Suprapubic skin (tissue), 4 donors: ENCODE results near the gene IFTAP.

Experiments
- EP300 ChIP-seq: sonication (generic); formaldehyde crosslinking; IDR thresholded peaks from one replicate; pipeline ENCODE4 v1.6.1; 2017; ENCODE audit warnings: antibody characterized with exemption
- POLR2A ChIP-seq, 2 donors: fragments of 450-650 bp; IDR thresholded peaks; one replicate each; pipeline ENCODE4 v1.6.1; 2017; ENCODE audit warnings: antibody characterized with exemption in 2 of 2, mild to moderate bottlenecking in 2 of 2, moderate library complexity in 2 of 2
- POLR2AphosphoS5 ChIP-seq, 3 donors: sonication (generic); formaldehyde crosslinking; IDR thresholded peaks; one replicate each; pipeline ENCODE4 v1.6.1; 2017; ENCODE audit warnings: antibody characterized with exemption in 3 of 3
- TF ChIP-seq, protein P1 (sequence below), 2 donors: fragments of 200-600 bp in 1 of 2; fragments of 450-650 bp in 1 of 2; sonication (generic) in 1 of 2; IDR thresholded peaks; one replicate each; pipeline ENCODE4 v1.5.1; 2016 to 2019; ENCODE audit warnings: antibody characterized with exemption in 2 of 2, mild to moderate bottlenecking in 1 of 2, moderate library complexity in 1 of 2

GRCh38 chr11:36564376-36565030, 29.8 kb upstream of the IFTAP start:
- TF ChIP-seq, protein P1, sequence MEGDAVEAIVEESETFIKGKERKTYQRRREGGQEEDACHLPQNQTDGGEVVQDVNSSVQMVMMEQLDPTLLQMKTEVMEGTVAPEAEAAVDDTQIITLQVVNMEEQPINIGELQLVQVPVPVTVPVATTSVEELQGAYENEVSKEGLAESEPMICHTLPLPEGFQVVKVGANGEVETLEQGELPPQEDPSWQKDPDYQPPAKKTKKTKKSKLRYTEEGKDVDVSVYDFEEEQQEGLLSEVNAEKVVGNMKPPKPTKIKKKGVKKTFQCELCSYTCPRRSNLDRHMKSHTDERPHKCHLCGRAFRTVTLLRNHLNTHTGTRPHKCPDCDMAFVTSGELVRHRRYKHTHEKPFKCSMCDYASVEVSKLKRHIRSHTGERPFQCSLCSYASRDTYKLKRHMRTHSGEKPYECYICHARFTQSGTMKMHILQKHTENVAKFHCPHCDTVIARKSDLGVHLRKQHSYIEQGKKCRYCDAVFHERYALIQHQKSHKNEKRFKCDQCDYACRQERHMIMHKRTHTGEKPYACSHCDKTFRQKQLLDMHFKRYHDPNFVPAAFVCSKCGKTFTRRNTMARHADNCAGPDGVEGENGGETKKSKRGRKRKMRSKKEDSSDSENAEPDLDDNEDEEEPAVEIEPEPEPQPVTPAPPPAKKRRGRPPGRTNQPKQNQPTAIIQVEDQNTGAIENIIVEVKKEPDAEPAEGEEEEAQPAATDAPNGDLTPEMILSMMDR (IDR thresholded peaks at IDR 0.05): peak; percentile 29 to 52
- no peak for TF ChIP-seq POLR2AphosphoS5 (IDR thresholded peaks at IDR 0.05)
- no peak for TF ChIP-seq EP300
- no peak for TF ChIP-seq POLR2A (IDR thresholded peaks at IDR 0.05)
